NCI-H1092 (cell line): ENCODE results near the gene IL4R.
"Not testable (repeated sequence)": the region's sequence is repeated elsewhere in the genome, so short reads cannot be mapped to it uniquely, and the experiment has no call there.

Experiments used
- DNase-seq: peaks from one replicate; lab custom pipeline; 2025; lab: John Stamatoyannopoulos, UW

The IL4R gene

GRCh38 chr16:27381974-27382855 is 68.4 kb downstream of the IL4R start:
- no peak for DNase-seq

- no peak for DNase-seq
Measured at GRCh38 chr16:27383556-27384243, 69.9 kb downstream of the IL4R start.

GRCh38 chr16:27384425-27384824 is 70.7 kb downstream of the IL4R start:
- no peak for DNase-seq

- no peak for DNase-seq
Measured at GRCh38 chr16:27385398-27385797, 71.6 kb downstream of the IL4R start.

DNA sequence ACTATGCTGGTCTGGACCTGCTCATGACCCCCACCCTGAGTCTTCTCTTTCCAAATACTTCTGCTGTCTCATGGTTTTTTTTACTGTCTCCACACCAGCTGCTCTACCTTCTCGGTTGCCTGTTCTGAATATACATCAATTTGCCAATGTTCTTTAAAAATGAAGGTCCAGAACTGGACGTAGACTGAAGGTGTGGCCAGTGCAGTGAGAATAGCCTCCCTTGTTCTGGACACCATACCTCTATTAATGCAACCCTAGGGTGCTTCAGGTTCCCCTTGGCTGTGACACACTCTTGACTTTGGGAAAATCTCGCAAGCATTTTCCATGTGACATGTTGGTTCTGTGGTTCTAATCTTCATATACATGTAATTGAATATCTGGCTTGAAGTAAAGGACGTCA is 72.9 kb downstream of the IL4R start:
- no peak for DNase-seq

GRCh38 chr16:27387724-27388123 is 74.0 kb downstream of the IL4R start:
- DNase-seq = no peak

DNA sequence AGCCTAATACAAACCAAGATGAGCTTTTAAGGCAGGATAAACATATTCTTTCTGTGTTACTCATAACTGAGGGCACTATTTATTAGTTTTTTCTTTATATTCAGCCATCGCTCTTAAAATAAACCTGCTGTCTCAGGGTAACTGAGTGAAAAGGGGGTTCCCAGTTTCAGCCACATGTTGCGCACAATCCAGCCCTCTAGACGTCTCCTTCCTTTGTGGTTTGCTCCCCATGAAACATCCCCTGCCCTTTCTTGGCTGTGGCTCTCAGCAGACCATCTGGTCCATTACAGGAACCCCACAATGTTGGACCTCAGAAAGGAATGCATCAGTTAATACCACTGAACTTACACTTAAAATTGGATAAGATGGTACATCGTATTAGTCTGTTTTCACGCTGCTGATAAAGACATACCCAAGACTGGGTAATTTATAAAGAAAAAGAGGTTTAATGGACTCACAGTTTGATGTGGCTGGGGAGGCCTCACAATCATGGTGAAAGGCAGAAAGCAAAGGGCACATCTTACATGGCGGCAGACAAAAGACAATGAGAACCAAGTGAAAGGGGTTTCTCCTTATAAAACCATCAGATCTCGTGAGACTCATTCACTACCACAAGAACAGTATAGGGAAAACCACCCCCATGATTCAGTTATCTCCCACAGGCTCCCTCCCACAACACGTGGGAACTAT is 75.6 kb downstream of the IL4R start:
- no peak for DNase-seq

- no peak for DNase-seq
Measured at GRCh38 chr16:27390151-27390550, 76.4 kb downstream of the IL4R start.

- no peak for DNase-seq
Measured at GRCh38 chr16:27392671-27393070, 78.9 kb downstream of the IL4R start.

- no peak for DNase-seq
Measured at GRCh38 chr16:27394516-27394915, 80.7 kb downstream of the IL4R start.

DNA sequence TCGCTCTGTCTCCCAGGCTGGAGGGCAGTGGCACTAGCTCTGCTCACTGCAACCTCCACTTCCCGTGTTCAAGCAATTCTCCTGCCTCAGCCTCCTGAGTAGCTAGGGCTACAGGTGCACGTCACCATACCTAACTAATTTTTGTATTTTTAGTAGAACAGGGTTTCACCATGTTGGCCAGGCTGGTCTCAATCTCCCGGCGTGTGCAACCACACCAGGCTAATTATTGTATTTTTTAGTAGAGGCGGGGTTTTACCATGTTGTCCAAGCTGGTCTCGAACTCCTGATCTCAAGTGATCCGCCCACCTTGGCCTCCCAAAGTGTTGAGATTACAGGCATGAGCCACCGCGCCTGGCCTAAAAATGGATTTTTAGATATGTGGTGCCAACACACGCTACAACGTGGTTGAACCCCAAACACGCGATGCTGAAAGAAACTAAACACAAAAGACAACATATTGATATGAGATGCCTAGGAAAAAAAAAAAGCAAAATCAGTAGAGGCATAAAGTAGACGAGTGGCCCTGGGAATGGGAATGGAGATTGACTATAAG is 84.6 kb downstream of the IL4R start:
- DNase-seq = not testable (repeated sequence)

- DNase-seq = no peak
Measured at GRCh38 chr16:27398894-27399853, 85.4 kb downstream of the IL4R start.

GRCh38 chr16:27399969-27400368 is 86.2 kb downstream of the IL4R start:
- no peak for DNase-seq

- DNase-seq = no peak
Measured at GRCh38 chr16:27400751-27401620, 87.2 kb downstream of the IL4R start.

- DNase-seq = no peak
Measured at GRCh38 chr16:27401768-27402568, 88.2 kb downstream of the IL4R start, which contains the start of gene IL21R. TSS of gene IL21R (plus strand) at chr16:27402174. CDS start at chr16:27430072, 27,898 bp downstream.

- no peak for DNase-seq
Measured at GRCh38 chr16:27402569-27402963, 88.8 kb downstream of the IL4R start.

DNA sequence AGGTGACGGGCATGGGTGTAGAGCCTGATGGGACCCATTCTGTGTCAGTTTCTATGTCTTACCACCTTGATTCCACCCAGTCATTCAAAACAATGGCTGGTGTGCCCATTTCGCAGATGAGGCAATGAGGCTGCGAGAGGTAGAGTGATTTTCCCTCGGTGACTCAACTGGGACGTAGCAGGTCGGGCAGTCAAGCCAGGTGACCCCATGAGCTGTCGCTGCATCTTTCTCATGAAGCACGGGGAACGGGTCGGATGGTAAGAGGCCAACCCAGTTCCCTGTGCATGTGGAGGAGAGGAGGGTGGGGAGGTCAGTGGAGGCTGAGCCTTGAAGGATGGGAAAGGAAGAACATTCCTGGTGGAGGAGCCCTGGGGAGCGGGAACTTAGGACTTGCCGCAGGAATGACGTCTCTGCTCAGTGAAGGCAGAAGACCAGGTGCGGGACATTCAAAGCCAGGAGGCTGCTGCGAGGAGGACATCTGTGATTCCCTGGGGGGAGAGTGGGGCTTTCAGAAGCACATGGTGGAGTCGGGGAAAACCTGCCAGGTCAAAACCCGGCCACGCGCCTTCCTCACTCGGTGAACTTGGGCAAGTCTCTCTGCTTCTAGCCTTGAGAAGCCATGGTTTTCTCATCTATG is 89.3 kb downstream of the IL4R start:
- no peak for DNase-seq

GRCh38 chr16:27403601-27403992 is 89.8 kb downstream of the IL4R start:
- DNase-seq = no peak
